T-helper 1 cell (primary cell): ENCODE data around the gene PTPRN2.

Source experiments
- DNase-seq, 5 donors: peaks; one replicate each; pipeline ENCODE4 v3.0.0-alpha.2; 2012 to 2020

The PTPRN2 gene

GRCh38 chr7:158032561-158033115, 555.0 kb downstream of the PTPRN2 start:
- DNase-seq, result no peak

- no peak for DNase-seq
Observed at GRCh38 chr7:158031867-158032308, 555.7 kb downstream of the PTPRN2 start.

DNA sequence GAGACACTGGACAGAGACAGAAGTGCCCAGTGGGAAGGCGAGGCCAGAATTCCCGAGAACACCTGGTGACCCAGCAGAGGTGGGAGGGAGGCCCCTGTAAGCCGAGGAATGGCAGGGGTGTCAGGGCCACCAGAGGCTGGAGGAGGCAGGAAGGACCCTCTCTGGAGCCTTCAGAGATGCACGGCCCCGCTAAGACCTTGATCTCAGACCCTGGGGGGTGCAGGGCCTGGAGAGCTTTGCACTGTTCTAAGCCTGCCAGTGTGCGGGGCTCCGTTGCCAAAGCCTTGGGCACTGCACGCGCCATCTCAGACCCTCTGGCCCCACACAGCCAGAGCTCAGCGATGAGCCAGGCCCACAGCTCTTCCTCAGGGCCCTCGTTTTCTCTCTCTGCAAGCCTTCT, 557.1 kb downstream of the PTPRN2 start:
- no peak for DNase-seq

DNA sequence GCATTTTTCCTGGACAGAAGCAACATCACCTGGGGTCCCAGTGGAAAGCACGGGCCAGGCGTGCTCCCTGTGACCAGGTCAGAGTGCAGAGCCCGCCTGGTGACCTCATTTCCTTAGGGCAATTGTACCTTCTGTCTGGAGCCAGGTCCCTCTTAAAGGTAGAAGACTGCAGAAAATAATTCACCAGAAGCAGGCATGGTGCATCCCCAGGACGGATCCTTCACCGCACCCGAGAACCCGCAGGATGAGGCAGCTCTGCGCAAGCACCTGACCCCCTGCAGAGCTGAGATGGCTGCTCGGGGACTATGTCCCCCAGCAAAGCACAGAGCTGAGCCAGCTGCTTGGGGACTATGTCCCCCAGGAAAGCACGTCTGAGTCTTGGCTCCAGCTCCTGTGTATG, 557.6 kb downstream of the PTPRN2 start:
- DNase-seq, result no peak

GRCh38 chr7:158029509-158029908, 558.1 kb downstream of the PTPRN2 start:
- no peak for DNase-seq

DNA sequence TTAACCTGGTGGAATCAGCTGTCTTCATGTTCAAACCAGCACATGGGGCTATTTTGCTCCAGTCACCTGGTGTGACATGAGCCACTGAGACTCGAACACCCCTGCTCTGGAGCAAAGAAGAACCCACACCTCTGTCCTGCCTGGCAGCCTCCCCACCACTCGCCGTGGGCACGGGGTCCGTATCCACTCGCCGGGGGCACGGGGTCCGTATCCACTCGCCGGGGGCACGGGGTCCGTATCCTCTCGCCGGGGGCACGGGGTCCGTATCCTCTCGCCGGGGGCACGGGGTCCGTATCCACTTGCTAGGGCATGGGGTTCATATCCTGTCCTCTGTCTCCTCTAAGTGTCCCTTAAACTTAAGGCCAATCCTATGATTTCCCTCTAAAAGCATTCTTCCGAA, 558.7 kb downstream of the PTPRN2 start:
- no peak for DNase-seq

DNA sequence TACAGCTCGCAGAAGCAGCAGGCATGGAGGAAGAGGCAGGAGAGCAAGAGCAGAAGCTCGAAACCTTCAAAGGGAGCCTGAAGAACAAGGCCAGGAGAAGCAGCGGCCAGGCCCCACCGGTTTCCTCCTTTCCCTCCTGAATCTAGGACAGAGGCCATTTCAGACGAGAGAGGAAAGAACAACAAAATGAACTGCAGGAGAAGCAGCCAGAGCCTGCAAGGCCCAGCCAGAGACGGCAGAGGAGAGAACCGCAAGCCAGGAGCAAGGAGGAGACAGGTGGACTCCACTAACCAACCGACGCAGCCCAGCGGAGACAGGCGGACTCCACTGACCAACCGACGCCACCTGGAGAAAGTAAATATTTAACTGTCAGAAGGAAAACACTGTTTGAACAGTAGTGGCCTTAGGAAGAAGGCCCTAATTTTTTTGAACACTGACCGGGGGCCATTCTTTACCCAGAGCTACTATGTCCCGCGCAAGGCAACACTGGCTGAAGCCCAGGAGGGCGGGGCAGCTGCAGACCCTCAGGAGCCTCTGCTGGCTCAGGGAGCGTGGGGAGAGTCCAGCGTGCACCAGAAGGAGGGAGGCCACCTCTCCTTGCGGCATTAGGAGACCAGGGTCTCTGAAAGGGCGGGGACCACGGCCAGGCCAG, 559.2 kb downstream of the PTPRN2 start:
- DNase-seq, result no peak

DNA sequence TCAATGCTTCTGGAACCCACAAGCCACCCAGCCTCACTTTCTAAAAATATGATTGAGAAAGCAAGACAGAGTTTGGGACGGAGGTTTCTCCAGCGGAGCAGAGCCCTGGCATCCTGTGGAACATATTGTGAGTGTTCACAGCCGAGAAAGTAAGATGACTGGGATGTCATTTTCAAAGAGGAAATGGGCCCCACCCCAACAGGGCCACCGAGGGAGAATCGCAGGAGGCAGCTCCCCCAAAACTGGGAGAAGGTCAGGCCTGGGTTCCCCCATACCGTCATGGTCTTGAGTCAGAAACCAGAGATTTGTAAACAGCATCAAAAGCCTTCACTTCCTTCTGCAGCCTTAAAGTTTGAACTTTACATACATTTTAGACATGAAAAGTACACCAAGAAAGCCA, 560.0 kb downstream of the PTPRN2 start:
- DNase-seq, result no peak

DNA sequence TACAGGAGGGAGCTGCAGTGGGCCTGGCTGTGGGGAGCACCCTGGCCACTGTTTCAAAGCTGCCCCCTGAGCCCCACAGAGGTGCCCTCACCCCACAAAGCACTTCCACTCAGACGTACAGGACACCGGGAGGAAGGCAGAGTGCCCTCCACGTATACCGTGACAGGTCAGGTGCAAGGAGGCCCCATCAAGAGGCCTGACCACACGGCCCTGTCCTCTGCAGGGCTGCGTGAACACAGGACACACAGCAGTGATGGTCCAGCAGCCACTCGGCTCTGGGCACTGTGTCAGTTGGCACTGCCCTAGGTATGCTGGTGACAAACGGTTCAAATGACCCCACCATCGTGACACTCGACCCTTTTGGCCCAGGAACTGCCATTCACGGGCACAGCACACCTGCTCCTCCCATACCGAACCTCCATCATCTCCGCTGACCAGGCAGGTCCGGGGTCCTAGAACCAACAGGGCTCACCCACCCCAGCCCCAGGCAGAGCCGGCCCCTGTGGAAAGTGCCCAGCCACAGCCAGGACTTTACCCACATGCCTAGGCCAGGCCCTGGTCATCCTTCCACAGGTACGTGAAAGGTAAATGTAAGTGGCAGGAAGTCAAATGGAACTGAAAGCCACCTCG, 560.9 kb downstream of the PTPRN2 start:
- DNase-seq, result no peak

- DNase-seq, result no peak
Observed at GRCh38 chr7:158025686-158026600, 561.7 kb downstream of the PTPRN2 start.

DNA sequence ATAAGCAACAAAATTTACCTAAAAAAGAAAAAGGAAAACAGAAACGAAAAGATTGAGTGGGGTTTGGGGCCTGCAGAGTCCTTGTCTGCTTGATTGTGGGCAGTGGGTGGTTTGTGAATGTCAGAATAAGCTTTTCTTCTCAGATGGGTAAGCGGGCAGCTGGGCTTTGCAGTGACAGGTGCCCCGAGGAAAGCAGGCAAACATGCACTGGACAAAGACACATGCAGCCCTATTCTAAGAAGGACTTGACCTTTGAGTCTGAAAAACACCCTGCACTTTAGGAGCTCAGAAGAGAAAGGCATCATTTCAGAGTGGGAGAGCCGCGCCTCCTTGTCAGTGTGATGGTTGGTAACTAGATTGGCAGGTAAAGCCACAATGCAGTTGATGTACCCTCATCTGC, 562.7 kb downstream of the PTPRN2 start:
- no peak for DNase-seq

DNA sequence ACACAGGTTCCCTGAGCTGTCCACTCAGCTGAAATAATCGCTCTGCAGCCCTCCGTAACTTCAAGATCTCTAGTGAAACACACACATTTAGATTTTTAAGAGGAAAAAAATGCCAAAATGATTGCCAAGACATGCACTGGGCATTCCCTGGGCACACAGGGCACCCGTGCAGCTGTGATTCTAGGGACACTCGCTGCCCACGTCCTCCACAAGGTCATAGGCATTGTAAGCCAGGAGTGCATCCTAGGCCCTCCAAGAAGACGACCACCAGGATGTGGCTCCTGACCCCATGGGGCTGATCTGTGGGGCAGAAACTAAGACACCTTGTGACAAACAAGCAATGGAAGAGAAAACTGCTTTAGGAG, 563.3 kb downstream of the PTPRN2 start:
- no peak for DNase-seq

- DNase-seq, result no peak
Observed at GRCh38 chr7:158023681-158024350, 563.8 kb downstream of the PTPRN2 start.

DNA sequence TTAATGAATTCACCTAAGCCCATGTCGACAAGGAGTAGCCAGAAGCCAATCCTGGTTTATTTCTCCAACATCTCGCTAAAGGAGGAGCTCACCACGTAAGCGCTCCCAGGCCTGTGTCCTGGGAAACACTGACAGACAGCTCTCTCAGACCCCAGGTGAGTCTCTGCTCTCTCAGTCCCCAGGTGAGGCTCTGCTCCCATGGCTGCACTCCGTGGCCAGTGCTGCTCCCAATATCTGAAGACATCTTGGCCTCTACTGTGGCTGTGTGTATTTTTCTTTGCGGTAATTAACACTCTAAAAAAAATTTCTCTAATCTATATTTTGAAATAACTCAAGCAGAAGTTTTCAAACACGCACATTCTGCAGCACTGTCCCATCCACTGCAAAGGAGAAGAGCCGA, 564.5 kb downstream of the PTPRN2 start:
- no peak for DNase-seq

- DNase-seq, result no peak
Observed at GRCh38 chr7:158022601-158023000, 565.0 kb downstream of the PTPRN2 start.

DNA sequence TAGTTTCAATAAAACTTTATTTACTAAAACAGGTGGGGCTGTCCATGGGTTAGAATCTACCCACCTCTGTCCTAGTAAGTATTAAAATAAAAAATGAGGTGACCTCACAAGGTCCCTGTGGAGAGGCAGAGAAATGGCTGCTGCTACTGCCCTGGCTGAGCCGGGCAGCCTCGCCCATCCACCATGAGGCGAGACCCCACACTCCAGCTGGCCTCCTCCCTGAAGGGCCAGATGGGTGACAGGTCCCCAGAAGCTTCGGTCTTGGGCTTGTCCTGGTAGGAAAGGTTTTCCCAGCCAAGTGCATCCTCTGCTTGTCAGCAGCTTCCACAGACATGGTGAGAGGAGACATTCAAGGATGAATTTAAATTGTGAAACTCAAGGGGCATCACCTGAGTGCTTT, 565.8 kb downstream of the PTPRN2 start:
- DNase-seq, result no peak

DNA sequence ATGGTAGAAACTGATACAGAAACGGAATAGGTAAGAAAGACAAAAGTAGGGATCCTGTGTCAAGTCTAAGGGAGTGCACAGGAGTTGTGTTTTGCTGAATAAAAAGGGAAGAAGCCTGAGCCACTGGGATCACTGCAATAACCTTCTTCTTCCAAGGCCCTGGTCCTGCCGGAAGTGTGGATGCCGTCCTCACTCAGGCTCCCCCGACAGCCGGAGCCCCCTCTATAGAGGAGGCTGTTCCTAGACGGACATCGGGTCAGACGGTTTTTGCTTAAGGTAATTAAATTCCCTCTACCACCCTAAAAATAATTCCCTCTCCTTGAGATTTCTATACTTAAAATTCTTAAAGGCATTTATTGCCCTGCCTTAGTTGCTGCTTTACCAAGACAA, 566.9 kb downstream of the PTPRN2 start:
- no peak for DNase-seq

DNA sequence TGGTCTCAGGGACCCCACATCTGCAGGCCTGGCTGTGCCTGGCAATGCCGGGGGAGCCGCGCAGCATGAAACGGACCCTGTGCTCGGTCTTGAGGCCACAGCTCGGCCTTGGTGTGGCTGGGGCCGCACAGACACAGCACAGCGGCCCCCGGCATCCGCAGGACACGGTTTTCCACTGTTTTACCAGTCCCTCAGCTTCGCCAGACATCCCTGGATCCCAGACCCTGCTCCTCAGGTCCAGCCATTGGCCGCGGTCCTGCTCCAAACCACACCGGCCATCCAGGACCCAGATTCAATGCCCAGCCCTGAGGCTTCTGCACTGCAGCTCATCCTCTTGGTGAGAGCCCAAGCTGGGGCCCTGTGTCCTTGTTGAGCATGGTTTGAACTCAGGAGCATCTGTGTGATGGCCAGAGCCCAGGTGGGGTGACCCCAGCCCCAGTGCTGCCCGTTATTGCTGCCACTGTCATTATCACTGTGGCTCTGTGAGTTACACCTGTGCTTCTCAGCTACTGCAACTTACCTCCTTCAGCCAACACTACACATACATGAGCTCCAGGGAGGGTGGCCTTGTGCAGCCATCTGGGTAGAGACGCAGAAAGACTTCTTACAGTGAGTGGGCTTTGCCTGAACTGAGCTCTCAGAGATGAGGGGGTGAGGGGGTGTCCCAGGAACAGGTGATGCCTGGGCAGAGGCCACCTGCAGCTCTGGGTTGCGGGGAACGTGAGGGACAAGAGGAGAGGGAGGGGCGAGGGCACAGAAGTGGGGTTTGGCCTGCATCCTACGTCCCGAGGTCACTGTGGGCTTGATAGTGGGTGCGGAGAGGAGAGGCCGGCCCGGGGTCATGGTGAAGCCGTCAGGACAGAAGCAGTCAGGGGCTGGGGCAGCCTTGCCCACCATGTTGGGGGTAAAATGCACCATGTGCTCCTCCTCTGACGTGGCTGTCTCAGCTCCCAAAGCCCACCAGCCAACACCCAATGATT, 567.6 kb downstream of the PTPRN2 start:
- DNase-seq, result no peak

- DNase-seq, result no peak
Observed at GRCh38 chr7:158018971-158019645, 568.5 kb downstream of the PTPRN2 start.

DNA sequence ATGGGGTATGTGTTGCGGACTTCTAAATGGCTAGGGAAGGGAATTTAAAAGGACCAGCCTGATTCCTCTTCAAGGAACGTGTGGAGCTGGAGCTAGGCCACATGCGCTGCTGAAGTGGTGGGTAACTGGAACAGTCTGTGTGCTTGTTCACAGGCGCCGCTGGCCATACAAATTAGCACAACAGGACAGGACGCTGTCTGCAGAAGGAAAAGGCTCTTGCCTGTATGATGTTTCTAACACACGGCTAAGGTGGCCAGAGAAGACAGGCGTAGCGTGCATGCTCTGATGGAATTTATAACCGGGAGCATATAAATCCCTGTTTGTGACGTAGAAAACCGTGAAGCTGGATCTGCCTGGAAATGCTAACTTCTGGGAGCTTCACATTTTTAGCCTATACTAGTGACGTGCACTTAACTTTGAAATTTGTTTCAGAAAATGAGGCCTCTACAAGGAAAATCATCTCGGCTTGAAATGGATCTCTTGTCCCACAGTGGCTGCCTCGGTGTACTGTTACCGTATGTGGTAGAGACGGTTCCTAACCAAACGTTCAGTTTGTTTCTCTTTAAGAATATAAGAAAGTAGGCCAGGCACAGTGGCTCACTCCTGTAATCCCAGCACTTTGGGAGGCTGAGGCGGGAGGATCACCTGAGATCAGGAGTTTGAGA, 569.4 kb downstream of the PTPRN2 start:
- no peak for DNase-seq
